H1 (cell line): ENCODE results near the gene SSBP3. TPM values are rescaled to one million over a fixed set of nuclear protein-coding genes. Genes with fewer than 3 reads are reported as not detected.

ENCODE experiments used
- CHD1 ChIP-seq: IDR thresholded peaks from 2 replicates; pipeline ENCODE4 v1.6.1; 2012; ENCODE audit warnings: low read depth, low read length, improper control_type of control experiment
- FOSL1 ChIP-seq: IDR thresholded peaks from 2 replicates; pipeline ENCODE4 v1.6.1; 2011; ENCODE audit warnings: mild to moderate bottlenecking, low read depth, low read length, moderate library complexity; ENCODE audit not compliant: insufficient read depth
- POU5F1 ChIP-seq: IDR thresholded peaks from 2 replicates; pipeline ENCODE4 v1.6.1; 2011; ENCODE audit warnings: low read depth, mild to moderate bottlenecking, low read length, moderate library complexity
- RNF2 ChIP-seq: fragments of 200-900, 300-1000 bp; sonication (generic); IDR thresholded peaks from 2 replicates; pipeline ENCODE4 v1.7.1; 2016; ENCODE audit warnings: borderline replicate concordance, low read depth, mild to moderate bottlenecking, antibody characterized with exemption, low read length; ENCODE audit not compliant: poor library complexity, severe bottlenecking; ENCODE audit errors: missing control alignments
- SRF ChIP-seq: IDR thresholded peaks from 2 replicates; pipeline ENCODE4 v1.6.1; 2011; ENCODE audit warnings: mild to moderate bottlenecking, low read depth, low read length, moderate library complexity
- polyA plus RNA-seq, 7 experiments: library from polyadenylated mRNA; depleted of rRNA in 3 of 7; stranded (reverse) in 5 of 7; unstranded in 2 of 7; fragments of >200 nt in 5 of 7; fragments of 200-250 nt in 2 of 7; gene quantifications; 1 replicate in 5 of 7; 2 replicates in 1 of 7; 4 replicates in 1 of 7; pipeline versions ENCODE4 v1.2.1 to v1.2.3, GENCODE V29; 2011 to 2013; ENCODE audit warnings: missing spikeins in 2 of 7, mixed read lengths in 2 of 7
- total RNA-seq: library from RNA; stranded (reverse); fragmentation: NEBNext Ultra II Directional; extraction: Animal tissue kit (Norgen Biotek cat#: 25700); gene quantifications from 2 replicates; pipeline ENCODE4 v1.2.1, GENCODE V29; 2021

The SSBP3 gene
- total and polyA plus RNA-seq, 2 of the 8 experiments (the other 6 are each of a cell fraction or from before 2014, with no cell fraction given), result 99.7 to 133 TPM

GRCh38 chr1:54403808-54404261 is 2.4 kb downstream of the SSBP3 start (continued):
- no peak for TF ChIP-seq FOSL1
- TF ChIP-seq CHD1, result no peak
- no peak for TF ChIP-seq POU5F1
- no peak for TF ChIP-seq SRF
- no peak for TF ChIP-seq RNF2
